HAP-1 (cell line): Measurements from ENCODE around the gene FOXK1.
A peak's percentile ranks its signal among the peaks of the same experiment; 100 is the strongest.
"Not testable (repeated sequence)": the region's sequence is repeated elsewhere in the genome, so short reads cannot be mapped to it uniquely, and the experiment has no call there.

Experiments used
- DNase-seq, 2 experiments: peaks; one replicate each; pipeline ENCODE4 v3.0.0-alpha.2; 2016 to 2020; ENCODE audit warnings: low spot score in 2 of 2
- H3K27me3 ChIP-seq: fragments of 250-450 bp; sonication (Bioruptor Pico); 2 replicates; pipeline ENCODE4 v1.5.1; 2020; ENCODE audit warnings: low read depth, mild to moderate bottlenecking, moderate library complexity
- H3K36me3 ChIP-seq: fragments of 250-450 bp; sonication (Bioruptor Pico); replicated peaks from 2 replicates; pipeline ENCODE4 v1.5.1; 2020; ENCODE audit warnings: mild to moderate bottlenecking
- H3K4me1 ChIP-seq: fragments of 250-450 bp; sonication (Bioruptor Pico); 2 replicates; pipeline ENCODE4 v1.5.1; 2020; ENCODE audit warnings: mild to moderate bottlenecking
- H3K4me3 ChIP-seq: fragments of 250-450 bp; sonication (Bioruptor Pico); 2 replicates; pipeline ENCODE4 v1.5.1; 2020; ENCODE audit warnings: mild to moderate bottlenecking, moderate library complexity
- H3K9me3 ChIP-seq: fragments of 250-450 bp; sonication (Bioruptor Pico); 2 replicates; pipeline ENCODE4 v1.5.1; 2020; ENCODE audit warnings: mild to moderate bottlenecking, moderate library complexity
- in situ Hi-C: fragments of 300-500 bp; cut with MboI; formaldehyde crosslinking; loops from 3 replicates; pipeline ENCODE4 v1.14.3; 2020; ENCODE audit warnings: low sequenced_read_pairs, inconsistent platforms, mixed read lengths

Gene FOXK1

GRCh38 chr7:4791101-4791737 lies 109.1 kb downstream of the FOXK1 start:
- DNase-seq = no peak
- Histone ChIP-seq H3K36me3 (peaks cover 2% of the 10 kb centered on the region), H3K4me3 (no peak overlapping the region), H3K9me3 (no peaks in the 10 kb centered on the region), H3K27me3 (no peaks in the 10 kb centered on the region), H3K4me1 (no peaks in the 10 kb centered on the region)
- in situ Hi-C loops = no loop called here

- DNase-seq = peak in 1 of 2 experiments; percentile 58
- H3K9me3 ChIP-seq = no peaks in the 10 kb centered on the region
- in situ Hi-C loops = no loop called here
- H3K36me3 ChIP-seq = peaks cover 2% of the 10 kb centered on the region
- H3K4me1 ChIP-seq = no peaks in the 10 kb centered on the region
- H3K27me3 ChIP-seq = no peaks in the 10 kb centered on the region
- H3K4me3 ChIP-seq = no peak overlapping the region
Measured at GRCh38 chr7:4791738-4792536, 109.8 kb downstream of the FOXK1 start.

GRCh38 chr7:4792537-4793126 lies 110.5 kb downstream of the FOXK1 start:
- in situ Hi-C loops = no loop called here
- Histone ChIP-seq H3K27me3 (no peaks in the 10 kb centered on the region), H3K9me3 (no peaks in the 10 kb centered on the region), H3K4me3 (no peak overlapping the region), H3K4me1 (no peaks in the 10 kb centered on the region), H3K36me3 (peaks cover 2% of the 10 kb centered on the region)
- no peak for DNase-seq

DNA sequence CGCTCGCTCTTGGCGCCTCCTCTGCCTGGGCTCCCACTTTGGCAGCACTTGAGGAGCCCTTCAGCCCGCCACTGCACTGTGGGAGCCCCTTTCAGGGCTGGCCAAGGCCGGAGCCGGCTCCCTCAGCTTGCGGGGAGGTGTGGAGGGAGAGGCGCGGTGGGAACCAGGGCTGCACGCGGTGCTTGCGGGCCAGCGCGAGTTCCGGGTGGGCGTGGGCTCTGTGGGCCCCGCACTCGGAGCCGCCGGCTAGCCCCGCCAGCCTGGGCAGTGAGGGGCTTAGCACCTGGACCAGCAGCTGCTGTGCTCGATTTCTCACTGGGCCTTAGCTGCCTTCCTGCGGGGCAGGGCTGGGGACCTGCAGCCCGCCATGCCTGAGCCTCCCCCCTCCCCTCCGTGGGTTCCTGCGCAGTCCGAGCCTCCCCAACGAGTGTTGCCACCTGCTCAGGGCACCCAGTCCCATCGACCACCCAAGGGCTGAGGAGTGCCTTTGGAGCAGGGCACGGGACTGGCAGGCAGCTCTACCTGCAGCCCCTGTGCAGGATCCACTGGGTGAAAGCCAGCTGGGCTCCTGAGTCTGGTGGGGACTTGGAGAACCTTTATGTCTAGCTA lies 111.4 kb downstream of the FOXK1 start:
- H3K4me1 ChIP-seq, H3K27me3 ChIP-seq, H3K36me3 ChIP-seq, in situ Hi-C loops, H3K4me3 ChIP-seq, H3K9me3 ChIP-seq, DNase-seq: not testable (repeated sequence)

DNA sequence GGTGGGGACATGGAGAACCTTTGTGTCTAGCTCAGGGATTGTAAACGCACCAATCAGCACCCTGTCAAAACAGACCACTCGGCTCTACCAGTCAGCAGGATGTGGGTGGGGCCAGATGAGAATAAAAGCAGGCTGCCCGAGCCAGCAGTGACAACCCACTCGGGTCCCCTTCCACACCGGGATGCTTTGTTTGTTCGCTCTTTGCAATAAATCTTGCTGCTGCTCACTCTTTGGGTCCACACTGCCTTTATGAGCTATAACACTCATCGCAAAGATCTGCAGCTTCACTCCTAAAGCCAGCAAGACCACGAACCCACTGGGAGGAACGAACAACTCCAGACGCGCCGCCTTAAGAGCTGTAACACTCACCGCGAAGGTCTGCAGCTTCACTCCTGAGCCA lies 112.1 kb downstream of the FOXK1 start:
- DNase-seq, H3K27me3 ChIP-seq, H3K36me3 ChIP-seq, in situ Hi-C loops, H3K4me3 ChIP-seq, H3K9me3 ChIP-seq, H3K4me1 ChIP-seq: not testable (repeated sequence)

GRCh38 chr7:4794591-4795350 lies 112.7 kb downstream of the FOXK1 start:
- Histone ChIP-seq H3K36me3 (peaks cover 2% of the 10 kb centered on the region; the same call in 1 of the 2 replicates), H3K9me3 (no peaks in the 10 kb centered on the region), H3K4me1 (no peaks in the 10 kb centered on the region), H3K4me3 (no peak overlapping the region), H3K27me3 (no peaks in the 10 kb centered on the region)
- in situ Hi-C loops = loop anchor here (5.0 kb wide), 1 partner anchor 293 kb away; no protein-coding TSS in a partner anchor
- no peak for DNase-seq

DNA sequence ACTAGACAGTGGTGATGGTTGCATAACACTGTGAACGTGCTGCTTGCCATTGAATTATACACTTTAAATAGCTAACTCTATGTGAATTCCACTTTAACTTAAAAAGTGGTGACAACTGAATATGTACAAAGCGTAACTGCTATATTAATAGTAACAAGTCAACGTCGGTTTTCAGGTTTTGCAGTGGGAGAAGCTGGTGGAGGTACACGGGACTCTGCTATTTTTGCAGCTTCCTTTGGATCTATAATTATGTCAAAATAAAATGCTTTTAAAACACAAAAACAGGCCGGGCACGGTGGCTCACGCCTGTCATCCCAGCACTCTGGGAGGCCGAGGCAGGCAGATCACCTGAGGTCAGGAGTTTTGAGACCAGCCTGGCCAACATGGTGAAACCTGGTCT lies 114.4 kb downstream of the FOXK1 start:
- H3K4me1 ChIP-seq = no peaks in the 10 kb centered on the region
- in situ Hi-C loops = loop anchor here (5.0 kb wide), 1 partner anchor 291 kb away; no protein-coding TSS in a partner anchor

GRCh38 chr7:4797858-4798705 lies 116.0 kb downstream of the FOXK1 start:
- in situ Hi-C loops = loop anchor here (5.0 kb wide), 1 partner anchor 289 kb away; no protein-coding TSS in a partner anchor
- Histone ChIP-seq H3K4me1 (no peaks in the 10 kb centered on the region), H3K9me3 (no peaks in the 10 kb centered on the region), H3K36me3 (no peaks in the 10 kb centered on the region), H3K27me3 (no peaks in the 10 kb centered on the region), H3K4me3 (no peak overlapping the region)
- peak; percentile 45 to 82 for DNase-seq

More for the DNA sequence above, 114.4 kb downstream of the FOXK1 start:
- no peak overlapping the region for H3K4me3 ChIP-seq
- no peaks in the 10 kb centered on the region for H3K27me3 ChIP-seq
- no peaks in the 10 kb centered on the region for H3K9me3 ChIP-seq
- peaks cover 2% of the 10 kb centered on the region; the same call in 1 of the 2 replicates for H3K36me3 ChIP-seq
- no peak for DNase-seq

- Histone ChIP-seq H3K9me3 (no peaks in the 10 kb centered on the region), H3K36me3 (no peaks in the 10 kb centered on the region), H3K27me3 (no peaks in the 10 kb centered on the region), H3K4me3 (no peak overlapping the region), H3K4me1 (no peaks in the 10 kb centered on the region)
- no peak for DNase-seq
- in situ Hi-C loops = loop anchor here (5.0 kb wide), 1 partner anchor 289 kb away; no protein-coding TSS in a partner anchor
Measured at GRCh38 chr7:4798706-4799235, 116.7 kb downstream of the FOXK1 start.

DNA sequence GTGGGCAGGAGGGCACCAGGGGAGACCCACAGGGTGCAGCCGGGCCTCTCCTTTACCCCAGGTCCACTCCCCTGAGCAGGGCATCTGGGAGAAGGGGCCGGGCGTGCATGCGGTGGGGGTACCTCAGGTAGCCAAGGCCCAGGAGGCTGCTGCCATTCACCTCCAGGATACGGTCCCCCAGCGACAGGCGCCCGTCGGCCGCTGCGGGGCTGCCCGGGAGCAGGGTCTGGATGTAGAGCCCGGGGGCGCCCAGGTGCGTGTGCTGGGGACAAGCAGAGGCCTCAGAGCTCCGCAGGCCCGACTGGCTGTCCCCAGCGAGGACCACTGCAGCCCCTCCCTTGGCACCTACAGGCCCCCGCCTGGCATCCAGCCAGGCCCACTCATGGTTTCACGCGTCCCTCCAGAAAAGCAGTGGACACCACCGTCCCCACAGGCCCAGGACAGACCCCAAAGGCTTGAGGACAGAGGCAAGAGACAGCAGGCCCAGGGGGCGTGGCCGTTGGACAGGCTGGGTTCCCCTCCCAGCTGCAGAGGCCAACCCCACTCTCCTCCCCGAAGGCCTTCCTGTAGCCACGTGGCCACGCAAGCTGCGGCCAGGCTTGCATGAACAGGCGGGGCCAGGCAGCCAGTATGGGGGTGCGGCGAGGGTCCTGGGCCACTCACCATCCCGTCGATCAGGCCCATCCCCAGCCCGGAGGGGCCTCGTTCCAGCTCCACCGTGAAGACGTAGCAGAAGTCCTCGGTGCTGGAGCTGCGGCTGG lies 117.6 kb downstream of the FOXK1 start:
- H3K36me3 ChIP-seq = no peaks in the 10 kb centered on the region
- H3K4me1 ChIP-seq = no peaks in the 10 kb centered on the region
- H3K9me3 ChIP-seq = no peaks in the 10 kb centered on the region
- DNase-seq = no peak
- no peak overlapping the region for H3K4me3 ChIP-seq
- in situ Hi-C loops = loop anchor here (5.0 kb wide), 1 partner anchor 288 kb away; no protein-coding TSS in a partner anchor
- H3K27me3 ChIP-seq = no peaks in the 10 kb centered on the region

- H3K27me3 ChIP-seq = no peaks in the 10 kb centered on the region
- H3K36me3 ChIP-seq = no peaks in the 10 kb centered on the region
- H3K4me3 ChIP-seq = no peak overlapping the region
- H3K9me3 ChIP-seq = no peaks in the 10 kb centered on the region
- H3K4me1 ChIP-seq = no peaks in the 10 kb centered on the region
- no peak for DNase-seq
- in situ Hi-C loops = no loop called here
Measured at GRCh38 chr7:4800487-4800886, 118.4 kb downstream of the FOXK1 start.
